SK-N-SH treated with all-trans-retinoic acid at 6 μM for 48 hours (cell line): ENCODE results near the gene PKLR.

Source experiments
- ATAC-seq: fragments of 200-7000 bp; cut with Tn5 transposase; 3 replicates; pipeline ENCODE4 v1.9.1; 2020; ENCODE audit warnings: mild to moderate bottlenecking, moderate library complexity
- ARNTL ChIP-seq: fragments of 450-650 bp; formaldehyde crosslinking; IDR thresholded peaks from 2 replicates; pipeline ENCODE4 v1.5.0; 2020; ENCODE audit warnings: low read depth, mild to moderate bottlenecking, moderate library complexity, borderline replicate concordance
- ESRRG ChIP-seq: fragments of 250-450 bp; sonication (Bioruptor Pico); IDR thresholded peaks from 2 replicates; pipeline ENCODE4 v1.6.1; 2021; ENCODE audit warnings: mild to moderate bottlenecking
- OSR1 ChIP-seq: fragments of 250-450 bp; sonication (Bioruptor Pico); IDR thresholded peaks from 2 replicates; pipeline ENCODE4 v1.8.0; 2022; ENCODE audit warnings: moderate library complexity, mild to moderate bottlenecking, inconsistent platforms
- PPARA ChIP-seq: fragments of 250-450 bp; sonication (Bioruptor Pico); IDR thresholded peaks from 2 replicates; pipeline ENCODE4 v1.5.0; 2020; ENCODE audit warnings: mild to moderate bottlenecking, borderline replicate concordance
- RARB ChIP-seq: fragments of 250-450 bp; sonication (Bioruptor Pico); IDR thresholded peaks from 2 replicates; pipeline ENCODE4 v1.8.0; 2021; ENCODE audit warnings: mild to moderate bottlenecking, moderate library complexity
- TCF4 ChIP-seq: fragments of 250-450 bp; sonication (Bioruptor Pico); IDR thresholded peaks from 2 replicates; pipeline ENCODE4 v1.8.0; 2021; ENCODE audit warnings: mild to moderate bottlenecking, moderate library complexity, borderline replicate concordance
- TOX ChIP-seq: fragments of 250-450 bp; sonication (Bioruptor Pico); IDR thresholded peaks from 2 replicates; pipeline ENCODE4 v1.8.0; 2021; ENCODE audit warnings: mild to moderate bottlenecking, moderate library complexity, borderline replicate concordance
- ZC3H10 ChIP-seq: fragments of 250-450 bp; sonication (Bioruptor Pico); IDR thresholded peaks from 2 replicates; pipeline ENCODE4 v1.5.1; 2021; ENCODE audit warnings: mild to moderate bottlenecking, moderate library complexity
- ZFP3 ChIP-seq: fragments of 250-450 bp; sonication (Bioruptor Pico); IDR thresholded peaks from 2 replicates; pipeline ENCODE4 v1.5.0; 2020; ENCODE audit warnings: mild to moderate bottlenecking, moderate library complexity
- ZNF565 ChIP-seq: fragments of 450-650 bp; formaldehyde crosslinking; conservative IDR thresholded peaks from 2 replicates; pipeline ENCODE4 v1.5.0; 2020; ENCODE audit warnings: low read depth, mild to moderate bottlenecking, moderate library complexity
- ZNF70 ChIP-seq: fragments of 450-650 bp; formaldehyde crosslinking; IDR thresholded peaks from 2 replicates; pipeline ENCODE4 v1.5.0; 2020; ENCODE audit warnings: mild to moderate bottlenecking, moderate library complexity
- ZNF8 ChIP-seq: fragments of 450-650 bp; formaldehyde crosslinking; IDR thresholded peaks from 2 replicates; pipeline ENCODE4 v1.5.0; 2020; ENCODE audit warnings: mild to moderate bottlenecking, moderate library complexity
- TF ChIP-seq, protein P1 (sequence below): fragments of 250-450 bp; sonication (Bioruptor Pico); IDR thresholded peaks from 2 replicates; pipeline ENCODE4 v1.5.1; 2021; ENCODE audit warnings: mild to moderate bottlenecking, moderate library complexity
- TF ChIP-seq, protein P2 (sequence below): fragments of 250-450 bp; sonication (Bioruptor Pico); IDR thresholded peaks from 2 replicates; pipeline ENCODE4 v1.8.0; 2020; ENCODE audit warnings: mild to moderate bottlenecking, moderate library complexity, borderline replicate concordance
- TF ChIP-seq, protein P3 (sequence below): fragments of 250-450 bp; sonication (Bioruptor Pico); IDR thresholded peaks from 2 replicates; pipeline ENCODE4 v1.8.0; 2021; ENCODE audit warnings: low read depth, mild to moderate bottlenecking, moderate library complexity, borderline replicate concordance
- TF ChIP-seq, protein P4 (sequence below): fragments of 250-450 bp; sonication (Bioruptor Pico); IDR thresholded peaks from 2 replicates; pipeline ENCODE4 v1.5.1; 2020; ENCODE audit warnings: low read depth, mild to moderate bottlenecking, moderate library complexity
- TF ChIP-seq, protein P5 (sequence below): fragments of 250-450 bp; sonication (Bioruptor Pico); IDR thresholded peaks from 2 replicates; pipeline ENCODE4 v1.5.0; 2020; ENCODE audit warnings: mild to moderate bottlenecking, moderate library complexity

Gene PKLR

DNA sequence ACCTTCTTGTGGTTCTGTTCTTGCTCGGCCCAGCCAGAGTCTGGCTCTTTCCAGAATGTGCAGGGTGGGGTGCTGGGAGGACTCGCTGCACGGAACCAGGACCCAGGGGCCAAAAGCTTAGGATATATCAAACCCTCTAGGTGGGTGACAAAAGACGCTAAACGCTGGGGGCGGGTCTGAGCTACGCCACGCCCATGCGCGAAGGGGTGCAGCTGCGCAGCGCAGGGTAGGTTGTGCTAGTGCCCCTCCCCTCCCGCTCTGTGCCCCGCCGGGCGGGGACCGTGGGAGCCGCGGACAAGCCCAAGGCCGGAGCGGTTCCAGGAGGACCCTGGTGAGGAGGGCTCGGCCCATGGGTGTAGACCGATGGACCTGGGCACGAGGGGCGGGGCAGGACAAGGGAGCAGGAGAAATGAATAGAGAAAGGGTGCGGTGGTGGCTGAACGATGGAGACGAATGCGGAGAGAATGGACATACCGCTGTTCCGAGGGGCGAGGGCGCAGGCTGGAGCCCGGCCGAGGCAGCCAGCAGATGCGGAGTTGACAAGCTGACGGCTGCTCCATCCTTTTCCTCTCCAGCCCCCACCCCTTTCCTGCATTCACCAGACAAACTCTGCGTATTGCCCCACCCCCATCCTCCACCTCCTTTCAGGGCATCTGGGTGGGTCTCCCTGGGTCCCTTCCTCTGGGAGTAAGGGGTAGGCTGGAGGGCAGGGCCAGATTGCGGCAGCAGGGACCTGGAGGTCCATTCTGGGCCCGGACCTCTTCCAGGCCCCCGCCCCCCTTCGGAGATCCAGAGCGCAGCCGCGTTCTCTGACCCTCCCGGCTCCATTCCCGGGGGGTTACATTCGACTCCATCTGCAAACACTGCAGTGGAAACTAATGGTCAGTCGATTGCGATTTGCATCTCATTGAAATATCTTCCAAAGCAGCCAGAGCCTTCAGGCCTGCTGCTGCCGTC is 19.7 kb upstream of the PKLR start, which contains the start of gene RUSC1:
RUSC1 (plus strand) TSS at position 234 of the 957 bp plus-strand sequence. CDS start 880 bp downstream, outside the sequence.
- ATAC-seq, result peak; percentile 41

DNA sequence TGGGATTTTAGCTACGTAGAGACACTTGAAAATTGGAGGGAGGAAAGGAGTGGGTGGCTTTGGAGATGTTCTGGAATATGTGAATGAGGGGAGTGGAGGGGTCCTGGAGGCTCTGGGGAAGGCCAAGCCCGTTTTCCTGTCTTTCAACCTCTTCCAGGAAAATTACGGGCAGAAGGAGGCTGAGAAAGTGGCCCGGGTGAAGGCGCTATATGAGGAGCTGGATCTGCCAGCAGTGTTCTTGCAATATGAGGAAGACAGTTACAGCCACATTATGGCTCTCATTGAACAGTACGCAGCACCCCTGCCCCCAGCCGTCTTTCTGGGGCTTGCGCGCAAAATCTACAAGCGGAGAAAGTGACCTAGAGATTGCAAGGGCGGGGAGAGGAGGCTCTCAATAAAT is 19.0 kb upstream of the PKLR start:
- TF ChIP-seq ESRRG (CRISPR knock-in tag) (no peak), RARB (CRISPR knock-in tag) (no peak), ARNTL (no peak), ZFP3 (CRISPR knock-in tag) (no peak), OSR1 (CRISPR knock-in tag) (no peak), PPARA (CRISPR knock-in tag) (no peak), ZNF70 (CRISPR knock-in tag) (no peak), TCF4 (CRISPR knock-in tag) (no peak), ZNF565 (CRISPR knock-in tag) (no peak), ZC3H10 (no peak), ZNF8 (CRISPR knock-in tag) (no peak), TOX (no peak)
- TF ChIP-seq, protein P1, sequence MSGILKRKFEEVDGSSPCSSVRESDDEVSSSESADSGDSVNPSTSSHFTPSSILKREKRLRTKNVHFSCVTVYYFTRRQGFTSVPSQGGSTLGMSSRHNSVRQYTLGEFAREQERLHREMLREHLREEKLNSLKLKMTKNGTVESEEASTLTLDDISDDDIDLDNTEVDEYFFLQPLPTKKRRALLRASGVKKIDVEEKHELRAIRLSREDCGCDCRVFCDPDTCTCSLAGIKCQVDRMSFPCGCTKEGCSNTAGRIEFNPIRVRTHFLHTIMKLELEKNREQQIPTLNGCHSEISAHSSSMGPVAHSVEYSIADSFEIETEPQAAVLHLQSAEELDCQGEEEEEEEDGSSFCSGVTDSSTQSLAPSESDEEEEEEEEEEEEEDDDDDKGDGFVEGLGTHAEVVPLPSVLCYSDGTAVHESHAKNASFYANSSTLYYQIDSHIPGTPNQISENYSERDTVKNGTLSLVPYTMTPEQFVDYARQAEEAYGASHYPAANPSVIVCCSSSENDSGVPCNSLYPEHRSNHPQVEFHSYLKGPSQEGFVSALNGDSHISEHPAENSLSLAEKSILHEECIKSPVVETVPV (CRISPR knock-in tag), result no peak
- TF ChIP-seq, protein P2, sequence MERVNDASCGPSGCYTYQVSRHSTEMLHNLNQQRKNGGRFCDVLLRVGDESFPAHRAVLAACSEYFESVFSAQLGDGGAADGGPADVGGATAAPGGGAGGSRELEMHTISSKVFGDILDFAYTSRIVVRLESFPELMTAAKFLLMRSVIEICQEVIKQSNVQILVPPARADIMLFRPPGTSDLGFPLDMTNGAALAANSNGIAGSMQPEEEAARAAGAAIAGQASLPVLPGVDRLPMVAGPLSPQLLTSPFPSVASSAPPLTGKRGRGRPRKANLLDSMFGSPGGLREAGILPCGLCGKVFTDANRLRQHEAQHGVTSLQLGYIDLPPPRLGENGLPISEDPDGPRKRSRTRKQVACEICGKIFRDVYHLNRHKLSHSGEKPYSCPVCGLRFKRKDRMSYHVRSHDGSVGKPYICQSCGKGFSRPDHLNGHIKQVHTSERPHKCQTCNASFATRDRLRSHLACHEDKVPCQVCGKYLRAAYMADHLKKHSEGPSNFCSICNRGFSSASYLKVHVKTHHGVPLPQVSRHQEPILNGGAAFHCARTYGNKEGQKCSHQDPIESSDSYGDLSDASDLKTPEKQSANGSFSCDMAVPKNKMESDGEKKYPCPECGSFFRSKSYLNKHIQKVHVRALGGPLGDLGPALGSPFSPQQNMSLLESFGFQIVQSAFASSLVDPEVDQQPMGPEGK (CRISPR knock-in tag), result no peak
- TF ChIP-seq, protein P3, sequence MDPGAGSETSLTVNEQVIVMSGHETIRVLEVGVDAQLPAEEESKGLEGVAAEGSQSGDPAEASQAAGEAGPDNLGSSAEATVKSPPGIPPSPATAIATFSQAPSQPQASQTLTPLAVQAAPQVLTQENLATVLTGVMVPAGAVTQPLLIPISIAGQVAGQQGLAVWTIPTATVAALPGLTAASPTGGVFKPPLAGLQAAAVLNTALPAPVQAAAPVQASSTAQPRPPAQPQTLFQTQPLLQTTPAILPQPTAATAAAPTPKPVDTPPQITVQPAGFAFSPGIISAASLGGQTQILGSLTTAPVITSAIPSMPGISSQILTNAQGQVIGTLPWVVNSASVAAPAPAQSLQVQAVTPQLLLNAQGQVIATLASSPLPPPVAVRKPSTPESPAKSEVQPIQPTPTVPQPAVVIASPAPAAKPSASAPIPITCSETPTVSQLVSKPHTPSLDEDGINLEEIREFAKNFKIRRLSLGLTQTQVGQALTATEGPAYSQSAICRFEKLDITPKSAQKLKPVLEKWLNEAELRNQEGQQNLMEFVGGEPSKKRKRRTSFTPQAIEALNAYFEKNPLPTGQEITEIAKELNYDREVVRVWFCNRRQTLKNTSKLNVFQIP (CRISPR knock-in tag), result no peak
- ATAC-seq, result no peak

More for the DNA sequence above, 19.7 kb upstream of the PKLR start, which contains the start of gene RUSC1:
- TF ChIP-seq TOX (no peak), ZC3H10 (0 out of 2 replicates have a peak, but pooled peaks have one; percentile 10), ESRRG (CRISPR knock-in tag) (peak; percentile 44; the same call in 1 of the 2 replicates), ZNF8 (CRISPR knock-in tag) (no peak), ZNF565 (CRISPR knock-in tag) (no peak)
- TF ChIP-seq, protein P3 (CRISPR knock-in tag), result no peak
- TF ChIP-seq, protein P4, sequence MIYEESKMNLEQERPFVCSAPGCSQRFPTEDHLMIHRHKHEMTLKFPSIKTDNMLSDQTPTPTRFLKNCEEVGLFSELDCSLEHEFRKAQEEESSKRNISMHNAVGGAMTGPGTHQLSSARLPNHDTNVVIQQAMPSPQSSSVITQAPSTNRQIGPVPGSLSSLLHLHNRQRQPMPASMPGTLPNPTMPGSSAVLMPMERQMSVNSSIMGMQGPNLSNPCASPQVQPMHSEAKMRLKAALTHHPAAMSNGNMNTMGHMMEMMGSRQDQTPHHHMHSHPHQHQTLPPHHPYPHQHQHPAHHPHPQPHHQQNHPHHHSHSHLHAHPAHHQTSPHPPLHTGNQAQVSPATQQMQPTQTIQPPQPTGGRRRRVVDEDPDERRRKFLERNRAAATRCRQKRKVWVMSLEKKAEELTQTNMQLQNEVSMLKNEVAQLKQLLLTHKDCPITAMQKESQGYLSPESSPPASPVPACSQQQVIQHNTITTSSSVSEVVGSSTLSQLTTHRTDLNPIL (CRISPR knock-in tag), result no peak
- TF ChIP-seq, protein P5, sequence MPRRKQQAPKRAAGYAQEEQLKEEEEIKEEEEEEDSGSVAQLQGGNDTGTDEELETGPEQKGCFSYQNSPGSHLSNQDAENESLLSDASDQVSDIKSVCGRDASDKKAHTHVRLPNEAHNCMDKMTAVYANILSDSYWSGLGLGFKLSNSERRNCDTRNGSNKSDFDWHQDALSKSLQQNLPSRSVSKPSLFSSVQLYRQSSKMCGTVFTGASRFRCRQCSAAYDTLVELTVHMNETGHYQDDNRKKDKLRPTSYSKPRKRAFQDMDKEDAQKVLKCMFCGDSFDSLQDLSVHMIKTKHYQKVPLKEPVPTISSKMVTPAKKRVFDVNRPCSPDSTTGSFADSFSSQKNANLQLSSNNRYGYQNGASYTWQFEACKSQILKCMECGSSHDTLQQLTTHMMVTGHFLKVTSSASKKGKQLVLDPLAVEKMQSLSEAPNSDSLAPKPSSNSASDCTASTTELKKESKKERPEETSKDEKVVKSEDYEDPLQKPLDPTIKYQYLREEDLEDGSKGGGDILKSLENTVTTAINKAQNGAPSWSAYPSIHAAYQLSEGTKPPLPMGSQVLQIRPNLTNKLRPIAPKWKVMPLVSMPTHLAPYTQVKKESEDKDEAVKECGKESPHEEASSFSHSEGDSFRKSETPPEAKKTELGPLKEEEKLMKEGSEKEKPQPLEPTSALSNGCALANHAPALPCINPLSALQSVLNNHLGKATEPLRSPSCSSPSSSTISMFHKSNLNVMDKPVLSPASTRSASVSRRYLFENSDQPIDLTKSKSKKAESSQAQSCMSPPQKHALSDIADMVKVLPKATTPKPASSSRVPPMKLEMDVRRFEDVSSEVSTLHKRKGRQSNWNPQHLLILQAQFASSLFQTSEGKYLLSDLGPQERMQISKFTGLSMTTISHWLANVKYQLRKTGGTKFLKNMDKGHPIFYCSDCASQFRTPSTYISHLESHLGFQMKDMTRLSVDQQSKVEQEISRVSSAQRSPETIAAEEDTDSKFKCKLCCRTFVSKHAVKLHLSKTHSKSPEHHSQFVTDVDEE (CRISPR knock-in tag), result no peak
- TF ChIP-seq, protein P2 (CRISPR knock-in tag), result no peak
